HFFc6 (cell line): ENCODE data around the gene OBP2B. TPM values are rescaled to one million over a fixed set of nuclear protein-coding genes. Genes with fewer than 3 reads are reported as not detected.
"Not testable (repeated sequence)": the region's sequence is repeated elsewhere in the genome, so short reads cannot be mapped to it uniquely, and the experiment has no call there.

Experiments
- DNase-seq: peaks from one replicate; pipeline ENCODE4 v3.0.0-alpha.2; 2018
- H3K27ac Mint-ChIP-seq: 2 replicates; pipeline ENCODE4 v1.8.0; 2020; ENCODE audit warnings: mild to moderate bottlenecking, mixed read lengths
- H3K27me3 Mint-ChIP-seq: 2 replicates; pipeline ENCODE4 v1.8.0; 2021; ENCODE audit warnings: mild to moderate bottlenecking, moderate library complexity, mixed read lengths; ENCODE audit not compliant: insufficient read depth
- H3K36me3 Mint-ChIP-seq: 2 replicates; pipeline ENCODE4 v1.8.0; 2021; ENCODE audit warnings: low read depth, mixed read lengths
- H3K4me1 Mint-ChIP-seq: 2 replicates; pipeline ENCODE4 v1.8.0; 2020; ENCODE audit warnings: low read depth, mixed read lengths
- H3K4me3 Mint-ChIP-seq: 2 replicates; pipeline ENCODE4 v1.8.0; 2020; ENCODE audit warnings: mild to moderate bottlenecking, moderate library complexity, mixed read lengths
- H3K9me3 Mint-ChIP-seq: 2 replicates; pipeline ENCODE4 v1.8.0; 2020; ENCODE audit warnings: mild to moderate bottlenecking, mixed read lengths
- CTCF ChIP-seq: fragments of 200-600 bp; sonication (generic); IDR thresholded peaks from 2 replicates; pipeline ENCODE4 v1.5.0; 2021; ENCODE audit warnings: antibody characterized with exemption, mild to moderate bottlenecking
- total RNA-seq, 6 experiments: library from RNA; stranded (reverse); fragmentation: NEBNext Ultra II Directional; extraction: Animal tissue kit (Norgen Biotek cat#: 25700); gene quantifications; 2 replicates in 1 of 6; 3 replicates in 5 of 6; pipeline ENCODE4 v1.2.3, GENCODE V29; 2021

The OBP2B gene
- total RNA-seq, 6 experiments from 2014 or later, result not detected

- no peaks in the 10 kb centered on the region for H3K4me1 Mint-ChIP-seq
- H3K36me3 Mint-ChIP-seq, result no peaks in the 10 kb centered on the region
- H3K4me3 Mint-ChIP-seq, result no peak overlapping the region
- no peak for TF ChIP-seq CTCF
- DNase-seq, result no peak
- H3K27me3 Mint-ChIP-seq, result peaks cover 30% of the 10 kb centered on the region
- H3K27ac Mint-ChIP-seq, result no peak overlapping the region
- H3K9me3 Mint-ChIP-seq, result no peaks in the 10 kb centered on the region
Measured at GRCh38 chr9:133205996-133206931, 2.8 kb downstream of the OBP2B start.

GRCh38 chr9:133205481-133205887 is 3.6 kb downstream of the OBP2B start:
- not testable (repeated sequence) for H3K27ac Mint-ChIP-seq, H3K4me1 Mint-ChIP-seq, DNase-seq, H3K4me3 Mint-ChIP-seq, H3K36me3 Mint-ChIP-seq, H3K9me3 Mint-ChIP-seq
- peaks cover 37% of the 10 kb centered on the region for H3K27me3 Mint-ChIP-seq

GRCh38 chr9:133204993-133205336 is 4.1 kb downstream of the OBP2B start:
- Mint-ChIP-seq H3K4me3 (no peak overlapping the region), H3K27ac (no peak overlapping the region), H3K27me3 (peaks cover 39% of the 10 kb centered on the region), H3K9me3 (no peaks in the 10 kb centered on the region), H3K36me3 (no peaks in the 10 kb centered on the region), H3K4me1 (no peaks in the 10 kb centered on the region)
- no peak for DNase-seq
- no peak for TF ChIP-seq CTCF

GRCh38 chr9:133204335-133204992 is 4.6 kb downstream of the OBP2B start:
- Mint-ChIP-seq H3K36me3 (no peaks in the 10 kb centered on the region), H3K9me3 (no peaks in the 10 kb centered on the region), H3K4me1 (peaks cover 2% of the 10 kb centered on the region), H3K4me3 (no peak overlapping the region), H3K27me3 (peaks cover 42% of the 10 kb centered on the region), H3K27ac (no peak overlapping the region)
- DNase-seq, result no peak
- TF ChIP-seq CTCF, result no peak

GRCh38 chr9:133203506-133204075 is 5.5 kb downstream of the OBP2B start:
- Mint-ChIP-seq H3K4me3 (no peak overlapping the region), H3K36me3 (no peaks in the 10 kb centered on the region), H3K4me1 (peaks cover 6% of the 10 kb centered on the region), H3K27me3 (peaks cover 42% of the 10 kb centered on the region), H3K9me3 (no peaks in the 10 kb centered on the region), H3K27ac (no peak overlapping the region)
- no peak for DNase-seq
- TF ChIP-seq CTCF, result no peak
